Neural cell (in vitro differentiated cells): Measurements from ENCODE around the gene TMEM30A.

Source experiments
- CTCF ChIP-seq: fragments of 450-650 bp; IDR thresholded peaks from 2 replicates; pipeline ENCODE4 v1.5.1; 2014; ENCODE audit warnings: antibody characterized with exemption, mild to moderate bottlenecking, moderate library complexity; ENCODE audit not compliant: poor library complexity, severe bottlenecking
- EP300 ChIP-seq: fragments of 450-650 bp; conservative IDR thresholded peaks from 2 replicates; pipeline ENCODE4 v1.6.1; 2014; ENCODE audit warnings: antibody characterized with exemption, mild to moderate bottlenecking, moderate library complexity; ENCODE audit not compliant: poor library complexity, severe bottlenecking
- EZH2 ChIP-seq: fragments of 200-600, 300-800 bp; shearing (Covaris generic), sonication (generic); IDR thresholded peaks from 2 replicates; pipeline ENCODE4 v1.6.1; 2014; ENCODE audit warnings: antibody characterized with exemption, low read length, borderline replicate concordance, mild to moderate bottlenecking; ENCODE audit not compliant: insufficient read depth, poor library complexity, severe bottlenecking
- MXI1 ChIP-seq: fragments of 450-650 bp; conservative IDR thresholded peaks from 2 replicates; pipeline ENCODE4 v1.6.1; 2014; ENCODE audit warnings: antibody characterized with exemption, mild to moderate bottlenecking; ENCODE audit not compliant: poor library complexity, severe bottlenecking
- POLR2AphosphoS5 ChIP-seq: IDR thresholded peaks from 2 replicates; pipeline ENCODE4 v1.6.1; 2012
- SMC3 ChIP-seq: fragments of 450-650 bp; conservative IDR thresholded peaks from 2 replicates; pipeline ENCODE4 v1.6.1; 2014; ENCODE audit warnings: antibody characterized with exemption, mild to moderate bottlenecking, moderate library complexity; ENCODE audit not compliant: poor library complexity
- TF ChIP-seq, protein P1 (sequence below): IDR thresholded peaks from 2 replicates; pipeline ENCODE4 v1.6.1; 2012; ENCODE audit warnings: borderline replicate concordance

- no peak for TF ChIP-seq CTCF
- no peak for TF ChIP-seq SMC3
- no peak for TF ChIP-seq EP300
- no peak for TF ChIP-seq EZH2
- TF ChIP-seq, protein P1, sequence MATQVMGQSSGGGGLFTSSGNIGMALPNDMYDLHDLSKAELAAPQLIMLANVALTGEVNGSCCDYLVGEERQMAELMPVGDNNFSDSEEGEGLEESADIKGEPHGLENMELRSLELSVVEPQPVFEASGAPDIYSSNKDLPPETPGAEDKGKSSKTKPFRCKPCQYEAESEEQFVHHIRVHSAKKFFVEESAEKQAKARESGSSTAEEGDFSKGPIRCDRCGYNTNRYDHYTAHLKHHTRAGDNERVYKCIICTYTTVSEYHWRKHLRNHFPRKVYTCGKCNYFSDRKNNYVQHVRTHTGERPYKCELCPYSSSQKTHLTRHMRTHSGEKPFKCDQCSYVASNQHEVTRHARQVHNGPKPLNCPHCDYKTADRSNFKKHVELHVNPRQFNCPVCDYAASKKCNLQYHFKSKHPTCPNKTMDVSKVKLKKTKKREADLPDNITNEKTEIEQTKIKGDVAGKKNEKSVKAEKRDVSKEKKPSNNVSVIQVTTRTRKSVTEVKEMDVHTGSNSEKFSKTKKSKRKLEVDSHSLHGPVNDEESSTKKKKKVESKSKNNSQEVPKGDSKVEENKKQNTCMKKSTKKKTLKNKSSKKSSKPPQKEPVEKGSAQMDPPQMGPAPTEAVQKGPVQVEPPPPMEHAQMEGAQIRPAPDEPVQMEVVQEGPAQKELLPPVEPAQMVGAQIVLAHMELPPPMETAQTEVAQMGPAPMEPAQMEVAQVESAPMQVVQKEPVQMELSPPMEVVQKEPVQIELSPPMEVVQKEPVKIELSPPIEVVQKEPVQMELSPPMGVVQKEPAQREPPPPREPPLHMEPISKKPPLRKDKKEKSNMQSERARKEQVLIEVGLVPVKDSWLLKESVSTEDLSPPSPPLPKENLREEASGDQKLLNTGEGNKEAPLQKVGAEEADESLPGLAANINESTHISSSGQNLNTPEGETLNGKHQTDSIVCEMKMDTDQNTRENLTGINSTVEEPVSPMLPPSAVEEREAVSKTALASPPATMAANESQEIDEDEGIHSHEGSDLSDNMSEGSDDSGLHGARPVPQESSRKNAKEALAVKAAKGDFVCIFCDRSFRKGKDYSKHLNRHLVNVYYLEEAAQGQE = no peak
- TF ChIP-seq MXI1 = no peak
- no peak for TF ChIP-seq POLR2AphosphoS5
These were observed 1.9 kb downstream of the TMEM30A start for GRCh38 chr6:75282706-75283105.
